K562 (cell line): ENCODE results near the gene YPEL1. TPM values are rescaled to one million over a fixed set of nuclear protein-coding genes. Genes with fewer than 3 reads are reported as not detected.

Experiments used
- ATAC-seq: fragments of 200-7000 bp; cut with Tn5 transposase; 3 replicates; pipeline ENCODE4 v1.9.1; 2020; ENCODE audit warnings: moderate library complexity
- BruUV-seq: library from RNA; stranded (reverse); fragments of 400-500 nt; replicated peaks from 2 replicates; lab custom pipeline; 2021; lab: Mats Ljungman, UMichigan
- CTCF ChIA-PET: fragments of 300-600 bp; formaldehyde crosslinking; extraction: SDS; loops from one replicate; lab custom pipeline; 2021; ENCODE audit warnings: low intra/inter-chr PET ratio; lab: Yijun Ruan, JAX
- POLR2A ChIA-PET: fragments of 300-600, 350-650 bp; sonication (Branson Sonifier 250); formaldehyde crosslinking; extraction: SDS; loops from one replicate; lab custom pipeline; 2021; ENCODE audit warnings: antibody characterized with exemption, inconsistent platforms; lab: Yijun Ruan, JAX
- DNase-seq, 4 experiments: peaks; one replicate each; pipeline versions ENCODE4 v3.0.0 to v3.0.0-alpha.2; 2011 to 2018; ENCODE audit warnings: low spot score in 3 of 4, mixed read lengths in 3 of 4; ENCODE audit errors: extremely low read depth in 1 of 4
- FAIRE-seq: peaks from 2 replicates; lab custom pipeline; 2011; peaks lifted over from hg19 to GRCh38; lab: Jason Lieb, UNC
- H2AFZ ChIP-seq: 2 replicates; pipeline ENCODE4 v1.6.0; 2011; ENCODE audit warnings: low read depth, low read length, control low read depth, inconsistent platforms
- H3K27ac ChIP-seq: fragments of 200-600 bp; 3 replicates; pipeline ENCODE4 v1.8.0; 2011; ENCODE audit warnings: low read depth, mild to moderate bottlenecking, control low read depth, inconsistent platforms, low read length, moderate library complexity, mixed read lengths; ENCODE audit errors: extremely low read depth
- H3K27me3 ChIP-seq, 2 experiments: fragments of 300-600 bp in 1 of 2; 2 replicates in 1 of 2; 3 replicates in 1 of 2; pipeline versions ENCODE4 v1.6.0 to v1.8.0; 2011; ENCODE audit warnings: inconsistent platforms in 2 of 2, low read length in 2 of 2, mild to moderate bottlenecking in 1 of 2, mixed read lengths in 1 of 2, moderate library complexity in 1 of 2; ENCODE audit not compliant: control insufficient read depth in 2 of 2, insufficient read depth in 2 of 2
- H3K36me3 ChIP-seq: fragments of 300-600 bp; 3 replicates; pipeline ENCODE4 v1.8.0; 2011; ENCODE audit warnings: mild to moderate bottlenecking, low read length, inconsistent platforms; ENCODE audit not compliant: control insufficient read depth, insufficient read depth
- H3K4me1 ChIP-seq, 2 experiments: fragments of 200-600 bp in 1 of 2; replicated peaks in 1 of 2; 2 replicates in 1 of 2; 3 replicates in 1 of 2; pipeline versions ENCODE4 v1.5.1 to v1.8.0; 2011; ENCODE audit warnings: inconsistent platforms in 2 of 2, low read length in 2 of 2, mild to moderate bottlenecking in 1 of 2, mixed read lengths in 1 of 2, moderate library complexity in 1 of 2; ENCODE audit not compliant: control insufficient read depth in 2 of 2, insufficient read depth in 2 of 2
- H3K4me2 ChIP-seq: 2 replicates; pipeline ENCODE4 v1.6.1; 2011; ENCODE audit warnings: low read length, control low read depth, inconsistent platforms, mixed read lengths; ENCODE audit not compliant: insufficient read depth
- H3K4me3 ChIP-seq: fragments of 200-600 bp; sonication (generic), shearing (Covaris generic); 2 replicates; pipeline ENCODE4 v1.5.1; 2016; ENCODE audit warnings: control low read depth, inconsistent platforms
- H3K79me2 ChIP-seq: fragments of 200-600 bp; 3 replicates; pipeline ENCODE4 v1.8.0; 2011; ENCODE audit warnings: low read length, inconsistent platforms; ENCODE audit not compliant: control insufficient read depth, insufficient read depth
- H3K9ac ChIP-seq, 2 experiments: 2 replicates each; pipeline versions ENCODE4 v1.6.0 to v1.6.1; 2011; ENCODE audit warnings: low read depth in 2 of 2, low read length in 2 of 2, control low read depth in 1 of 2, inconsistent platforms in 1 of 2, mild to moderate bottlenecking in 1 of 2, mixed read lengths in 1 of 2; ENCODE audit not compliant: insufficient read depth in 1 of 2
- H3K9me1 ChIP-seq: one replicate; pipeline ENCODE4 v1.6.0; 2011; ENCODE audit warnings: inconsistent platforms, mild to moderate bottlenecking, low read length, moderate library complexity; ENCODE audit not compliant: control insufficient read depth, insufficient read depth
- H3K9me3 ChIP-seq: replicated peaks from 2 replicates; pipeline ENCODE4 v1.5.1; 2011; ENCODE audit warnings: low read depth, low read length, inconsistent platforms; ENCODE audit not compliant: control insufficient read depth, insufficient read depth
- H4K20me1 ChIP-seq: replicated peaks from 2 replicates; pipeline ENCODE4 v1.6.1; 2011; ENCODE audit warnings: low read length, inconsistent platforms, mixed read lengths; ENCODE audit not compliant: control insufficient read depth, insufficient read depth
- CHD1 ChIP-seq: fragments of 200-600 bp; sonication (generic); IDR thresholded peaks from one replicate; pipeline ENCODE4 v1.6.1; 2012; ENCODE audit warnings: mild to moderate bottlenecking, moderate library complexity, low read length, inconsistent platforms
- HEY1 ChIP-seq: fragments of 250-450 bp; sonication (Bioruptor Pico); IDR thresholded peaks from 2 replicates; pipeline ENCODE4 v1.5.0; 2020; ENCODE audit warnings: mild to moderate bottlenecking, moderate library complexity, borderline replicate concordance
- MCM5 ChIP-seq: fragments of 450-650 bp; IDR thresholded peaks from 2 replicates; pipeline ENCODE4 v1.6.1; 2016; ENCODE audit warnings: low read depth
- MEF2A ChIP-seq: IDR thresholded peaks from 2 replicates; pipeline ENCODE4 v1.6.1; 2011; ENCODE audit warnings: low read depth, mild to moderate bottlenecking, low read length, moderate library complexity; ENCODE audit not compliant: control insufficient read depth
- TAF1 ChIP-seq: IDR thresholded peaks from 2 replicates; pipeline ENCODE4 v1.6.1; 2011; ENCODE audit warnings: mild to moderate bottlenecking, low read length, moderate library complexity; ENCODE audit not compliant: insufficient read depth, control insufficient read depth, severe bottlenecking; ENCODE audit errors: extremely low read depth
- ZNF77 ChIP-seq: fragments of 250-450 bp; sonication (Bioruptor Pico); IDR thresholded peaks from 2 replicates; pipeline ENCODE4 v1.5.0; 2020
- WGBS: fragments of 100-300 bp; shearing (Covaris generic); methylation state at CpG from one replicate; pipeline ENCODE4 v1.1.6; 2016; ENCODE audit warnings: low coverage, mixed read lengths; ENCODE audit not compliant: insufficient coverage; ENCODE audit errors: missing lambda C conversion rate; 5-methylcytosine and 5-hydroxymethylcytosine counted together
- in situ Hi-C: fragments of 300-500 bp; cut with MboI; formaldehyde crosslinking; loops from 4 replicates; pipeline ENCODE4 v1.15.0; 2018; ENCODE audit warnings: inconsistent platforms, mixed read lengths
- intact Hi-C: fragments of 100-400 bp; cut with micrococcal nuclease; formaldehyde crosslinking; loops from 2 replicates; pipeline ENCODE4 v1.14.2; 2022
- polyA plus RNA-seq, 8 experiments: library from polyadenylated mRNA; depleted of rRNA in 4 of 8; stranded (reverse) in 5 of 8; unstranded in 3 of 8; fragments of >200 nt; fragmentation: Nextera tagmentation in 2 of 8; fragmentation: Illumina TruSeq in 1 of 8; extraction: Ambion mirVana in 2 of 8; extraction: Trizol in 1 of 8; gene quantifications; 2 replicates each; pipeline versions ENCODE4 v1.2.1 to v1.2.3, GENCODE V29; 2011 to 2014; ENCODE audit warnings: inconsistent platforms in 1 of 8, missing spikeins in 1 of 8
- total RNA-seq, 7 experiments: library from RNA; depleted of rRNA in 6 of 7; stranded (reverse); fragments of >200 nt in 6 of 7; fragmentation: Illumina TruSeq in 2 of 7; extraction: Trizol in 2 of 7; gene quantifications; 2 replicates each; pipeline versions ENCODE4 v1.2.1 to v1.2.3, GENCODE V29; 2011 to 2021; ENCODE audit warnings: low replicate concordance in 1 of 7
- TF ChIP-seq, protein P1 (sequence below): sonication (generic); formaldehyde crosslinking; IDR thresholded peaks from 2 replicates; pipeline ENCODE4 v1.8.0; 2023; ENCODE audit warnings: mild to moderate bottlenecking, missing genetic modification reagents
- TF ChIP-seq, protein P2 (sequence below), 2 experiments: fragments of 450-650 bp; IDR thresholded peaks; 2 replicates each; pipeline ENCODE4 v1.6.1; 2016; ENCODE audit warnings: mild to moderate bottlenecking in 2 of 2, borderline replicate concordance in 1 of 2, low read depth in 1 of 2, moderate library complexity in 1 of 2

Gene YPEL1
- total and polyA plus RNA-seq, 9 of the 15 experiments (the other 6 are each of a cell fraction or from before 2014, with no cell fraction given): 0.07 to 2.2 (median 0.46) TPM

DNA sequence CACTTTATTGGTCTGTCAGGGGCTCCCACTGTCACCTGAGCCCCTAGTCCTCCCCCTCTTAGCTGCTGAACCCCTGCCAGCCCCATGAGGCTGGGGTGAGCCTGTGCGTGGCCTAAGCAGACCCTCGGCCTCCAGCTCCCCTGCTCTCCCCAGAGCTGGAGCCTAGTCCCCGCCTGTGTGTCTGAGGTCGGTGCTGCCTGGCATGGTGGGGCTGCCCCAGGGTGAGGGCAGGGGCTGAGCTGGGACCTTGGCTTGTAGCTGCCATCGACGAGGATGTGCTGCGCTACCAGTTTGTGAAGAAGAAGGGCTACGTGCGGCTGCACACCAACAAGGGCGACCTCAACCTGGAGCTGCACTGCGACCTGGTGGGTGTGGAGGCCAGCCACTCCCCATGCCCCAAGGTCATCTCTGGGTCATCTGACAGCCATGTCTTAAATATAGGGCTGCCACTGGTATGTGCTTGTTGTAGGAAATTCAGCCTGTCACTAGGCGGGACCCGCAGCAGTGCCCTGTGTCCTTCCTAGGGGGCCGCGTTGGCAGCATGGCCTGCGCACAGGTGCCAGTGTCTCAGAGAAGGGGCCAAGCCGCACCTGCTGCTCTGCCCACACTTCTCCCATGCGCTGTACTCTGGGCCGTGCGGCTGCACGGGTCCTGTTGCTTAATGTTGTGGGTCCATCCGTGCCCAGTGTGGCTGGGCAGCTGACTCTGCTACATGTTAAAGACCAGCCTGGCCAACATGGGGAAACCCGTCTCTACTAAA lies 48.8 kb downstream of the YPEL1 start:
- CTCF ChIA-PET: no interaction called here
- no peak for TF ChIP-seq MCM5
- TF ChIP-seq CHD1: peak; percentile 45
- TF ChIP-seq, protein P1, sequence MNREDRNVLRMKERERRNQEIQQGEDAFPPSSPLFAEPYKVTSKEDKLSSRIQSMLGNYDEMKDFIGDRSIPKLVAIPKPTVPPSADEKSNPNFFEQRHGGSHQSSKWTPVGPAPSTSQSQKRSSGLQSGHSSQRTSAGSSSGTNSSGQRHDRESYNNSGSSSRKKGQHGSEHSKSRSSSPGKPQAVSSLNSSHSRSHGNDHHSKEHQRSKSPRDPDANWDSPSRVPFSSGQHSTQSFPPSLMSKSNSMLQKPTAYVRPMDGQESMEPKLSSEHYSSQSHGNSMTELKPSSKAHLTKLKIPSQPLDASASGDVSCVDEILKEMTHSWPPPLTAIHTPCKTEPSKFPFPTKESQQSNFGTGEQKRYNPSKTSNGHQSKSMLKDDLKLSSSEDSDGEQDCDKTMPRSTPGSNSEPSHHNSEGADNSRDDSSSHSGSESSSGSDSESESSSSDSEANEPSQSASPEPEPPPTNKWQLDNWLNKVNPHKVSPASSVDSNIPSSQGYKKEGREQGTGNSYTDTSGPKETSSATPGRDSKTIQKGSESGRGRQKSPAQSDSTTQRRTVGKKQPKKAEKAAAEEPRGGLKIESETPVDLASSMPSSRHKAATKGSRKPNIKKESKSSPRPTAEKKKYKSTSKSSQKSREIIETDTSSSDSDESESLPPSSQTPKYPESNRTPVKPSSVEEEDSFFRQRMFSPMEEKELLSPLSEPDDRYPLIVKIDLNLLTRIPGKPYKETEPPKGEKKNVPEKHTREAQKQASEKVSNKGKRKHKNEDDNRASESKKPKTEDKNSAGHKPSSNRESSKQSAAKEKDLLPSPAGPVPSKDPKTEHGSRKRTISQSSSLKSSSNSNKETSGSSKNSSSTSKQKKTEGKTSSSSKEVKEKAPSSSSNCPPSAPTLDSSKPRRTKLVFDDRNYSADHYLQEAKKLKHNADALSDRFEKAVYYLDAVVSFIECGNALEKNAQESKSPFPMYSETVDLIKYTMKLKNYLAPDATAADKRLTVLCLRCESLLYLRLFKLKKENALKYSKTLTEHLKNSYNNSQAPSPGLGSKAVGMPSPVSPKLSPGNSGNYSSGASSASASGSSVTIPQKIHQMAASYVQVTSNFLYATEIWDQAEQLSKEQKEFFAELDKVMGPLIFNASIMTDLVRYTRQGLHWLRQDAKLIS: no peak
- no peak for TF ChIP-seq TAF1
- 0 out of 2 replicates have a peak, but pooled peaks have one; percentile 52 for TF ChIP-seq ZNF77 (CRISPR knock-in tag)
- TF ChIP-seq MEF2A: no peak
- TF ChIP-seq HEY1 (CRISPR knock-in tag): no peak
- TF ChIP-seq, protein P2, sequence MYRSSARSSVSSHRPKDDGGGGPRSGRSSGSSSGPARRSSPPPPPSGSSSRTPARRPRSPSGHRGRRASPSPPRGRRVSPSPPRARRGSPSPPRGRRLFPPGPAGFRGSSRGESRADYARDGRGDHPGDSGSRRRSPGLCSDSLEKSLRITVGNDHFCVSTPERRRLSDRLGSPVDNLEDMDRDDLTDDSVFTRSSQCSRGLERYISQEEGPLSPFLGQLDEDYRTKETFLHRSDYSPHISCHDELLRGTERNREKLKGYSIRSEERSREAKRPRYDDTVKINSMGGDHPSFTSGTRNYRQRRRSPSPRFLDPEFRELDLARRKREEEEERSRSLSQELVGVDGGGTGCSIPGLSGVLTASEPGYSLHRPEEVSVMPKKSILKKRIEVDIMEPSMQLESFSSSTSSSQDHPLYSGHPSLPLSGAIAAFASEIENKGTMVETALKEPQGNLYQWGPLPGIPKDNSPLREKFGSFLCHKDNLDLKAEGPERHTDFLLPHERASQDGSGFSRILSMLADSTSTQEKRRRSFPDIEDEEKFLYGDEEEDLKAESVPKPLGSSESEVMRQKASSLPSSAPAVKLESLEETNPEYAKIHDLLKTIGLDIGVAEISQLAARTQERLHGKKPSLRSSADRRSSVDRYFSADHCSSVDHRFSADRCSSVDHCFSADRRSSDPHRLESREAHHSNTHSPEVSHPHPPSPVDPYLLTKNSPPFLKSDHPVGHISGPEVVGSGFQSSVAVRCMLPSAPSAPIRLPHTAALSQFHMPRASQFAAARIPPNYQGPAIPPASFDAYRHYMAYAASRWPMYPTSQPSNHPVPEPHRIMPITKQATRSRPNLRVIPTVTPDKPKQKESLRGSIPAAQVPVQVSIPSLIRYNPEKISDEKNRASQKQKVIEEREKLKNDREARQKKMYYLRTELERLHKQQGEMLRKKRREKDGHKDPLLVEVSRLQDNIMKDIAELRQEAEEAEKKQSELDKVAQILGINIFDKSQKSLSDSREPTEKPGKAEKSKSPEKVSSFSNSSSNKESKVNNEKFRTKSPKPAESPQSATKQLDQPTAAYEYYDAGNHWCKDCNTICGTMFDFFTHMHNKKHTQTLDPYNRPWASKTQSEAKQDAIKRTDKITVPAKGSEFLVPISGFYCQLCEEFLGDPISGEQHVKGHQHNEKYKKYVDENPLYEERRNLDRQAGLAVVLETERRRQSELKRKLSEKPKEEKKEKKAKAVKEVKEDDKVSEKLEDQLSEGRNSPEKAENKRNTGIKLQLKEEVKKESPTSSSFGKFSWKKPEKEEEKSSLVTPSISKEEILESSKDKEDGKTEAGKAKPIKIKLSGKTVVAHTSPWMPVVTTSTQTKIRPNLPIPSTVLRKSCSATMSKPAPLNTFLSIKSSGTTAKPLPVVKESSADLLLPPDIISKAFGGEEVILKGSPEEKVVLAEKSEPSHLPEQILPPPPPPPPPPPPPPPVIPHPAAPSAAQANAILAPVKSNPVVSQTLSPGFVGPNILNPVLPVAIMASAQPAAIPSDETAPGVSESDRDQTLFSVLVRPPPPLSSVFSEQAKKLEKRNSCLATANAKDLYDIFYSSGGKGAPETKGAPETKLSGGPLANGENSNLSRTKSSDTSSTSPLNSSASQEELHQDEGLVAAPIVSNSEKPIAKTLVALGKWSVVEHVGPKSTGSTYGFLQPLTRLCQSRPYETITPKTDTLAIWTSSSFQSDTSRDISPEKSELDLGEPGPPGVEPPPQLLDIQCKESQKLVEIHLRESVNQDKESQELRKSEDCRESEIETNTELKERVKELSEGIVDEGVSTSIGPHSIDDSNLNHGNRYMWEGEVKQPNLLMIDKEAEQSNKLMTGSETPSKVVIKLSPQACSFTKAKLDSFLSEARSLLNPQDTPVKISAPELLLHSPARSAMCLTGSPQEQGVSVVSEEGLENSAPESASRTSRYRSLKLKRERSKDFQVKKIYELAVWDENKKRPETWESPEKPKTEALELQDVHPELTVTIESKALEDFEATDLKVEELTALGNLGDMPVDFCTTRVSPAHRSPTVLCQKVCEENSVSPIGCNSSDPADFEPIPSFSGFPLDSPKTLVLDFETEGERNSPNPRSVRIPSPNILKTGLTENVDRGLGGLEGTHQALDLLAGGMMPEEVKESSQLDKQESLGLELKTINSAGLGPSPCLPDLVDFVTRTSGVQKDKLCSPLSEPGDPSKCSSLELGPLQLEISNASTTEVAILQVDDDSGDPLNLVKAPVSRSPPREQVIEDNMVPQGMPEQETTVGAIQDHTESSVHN (IDR thresholded peaks at IDR 0.05; ENCODE audit: borderline replicate concordance in 1 of 2, low read depth in 1 of 2): no peak

More for the DNA sequence above, 48.8 kb downstream of the YPEL1 start:
- Histone ChIP-seq H2AFZ (no peak overlapping the region), H3K4me2 (no peak overlapping the region), H3K9ac (peak overlapping the region; percentile 1 to 88; a peak in 3 of 4 replicates), H3K27ac (peak overlapping the region; percentile 4; the same call in 1 of the 3 replicates), H3K9me3 (no peaks in the 10 kb centered on the region), H4K20me1 (peaks cover 15% of the 10 kb centered on the region), H3K27me3 (no peaks in the 10 kb centered on the region), H3K4me1 (peaks cover 5 to 58% of the 10 kb centered on the region in 2 experiments; a peak in 3 of 5 replicates), H3K79me2 (no peaks in the 10 kb centered on the region), H3K9me1 (peaks cover 11% of the 10 kb centered on the region), H3K4me3 (no peak overlapping the region), H3K36me3 (peaks cover 92% of the 10 kb centered on the region; the same call in 2 of the 3 replicates)
- no TSS peak for BruUV-seq
- in situ Hi-C loops: no loop called here
- ATAC-seq: peak; percentile 26
- WGBS: 92% methylated on average over 23 of the region's 23 CpGs
- POLR2A ChIA-PET: interaction anchor here (0.5 to 8.6 kb wide), 12 partner anchors 7 to 266 kb away, joined by 3 to 111 read pairs (median 4); partner anchors contain the start of genes PPIL2, PPM1F and SDF2L1
- peak in 2 of 4 experiments; percentile 59 to 68 for DNase-seq
- FAIRE-seq: no peak
- intact Hi-C loops: no loop called here
